Head of caudate nucleus (tissue), 42 donors: Measurements from ENCODE around the gene TJP1.
A peak's percentile ranks its signal among the peaks of the same experiment; 100 is the strongest.
"Not testable (repeated sequence)": the region's sequence is repeated elsewhere in the genome, so short reads cannot be mapped to it uniquely, and the experiment has no call there.

Source experiments
- DNase-seq, 42 donors: peaks; one replicate each; pipeline versions ENCODE4 v3.0.0 to v3.0.0-alpha.2; 2020 to 2021; ENCODE audit warnings: mixed read lengths in 7 of 42
- intact Hi-C: fragments of 100-400 bp; cut with DNase I; formaldehyde crosslinking; loops from one replicate; pipeline ENCODE4 v1.15.0; 2022

TJP1 gene

DNA sequence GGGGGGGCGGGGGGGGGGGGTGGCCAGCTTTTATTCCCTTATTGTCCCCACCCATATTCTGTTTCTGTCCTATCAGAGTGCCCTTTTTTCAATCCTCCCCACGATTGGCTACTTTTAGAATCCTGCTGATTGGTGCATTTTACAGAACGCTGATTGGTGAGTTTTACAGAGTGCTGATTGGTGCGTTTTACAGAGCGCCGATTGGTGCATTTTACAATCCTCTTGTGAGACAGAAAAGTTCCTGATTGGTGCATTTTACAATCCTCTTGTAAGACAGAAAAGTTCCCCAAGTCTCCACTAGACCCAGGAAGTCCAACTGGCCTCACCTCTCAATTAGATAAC, 164.8 kb downstream of the TJP1 start:
- DNase-seq: peak in 1 of 42 donors; percentile 3
- intact Hi-C loops: not testable (repeated sequence)

DNA sequence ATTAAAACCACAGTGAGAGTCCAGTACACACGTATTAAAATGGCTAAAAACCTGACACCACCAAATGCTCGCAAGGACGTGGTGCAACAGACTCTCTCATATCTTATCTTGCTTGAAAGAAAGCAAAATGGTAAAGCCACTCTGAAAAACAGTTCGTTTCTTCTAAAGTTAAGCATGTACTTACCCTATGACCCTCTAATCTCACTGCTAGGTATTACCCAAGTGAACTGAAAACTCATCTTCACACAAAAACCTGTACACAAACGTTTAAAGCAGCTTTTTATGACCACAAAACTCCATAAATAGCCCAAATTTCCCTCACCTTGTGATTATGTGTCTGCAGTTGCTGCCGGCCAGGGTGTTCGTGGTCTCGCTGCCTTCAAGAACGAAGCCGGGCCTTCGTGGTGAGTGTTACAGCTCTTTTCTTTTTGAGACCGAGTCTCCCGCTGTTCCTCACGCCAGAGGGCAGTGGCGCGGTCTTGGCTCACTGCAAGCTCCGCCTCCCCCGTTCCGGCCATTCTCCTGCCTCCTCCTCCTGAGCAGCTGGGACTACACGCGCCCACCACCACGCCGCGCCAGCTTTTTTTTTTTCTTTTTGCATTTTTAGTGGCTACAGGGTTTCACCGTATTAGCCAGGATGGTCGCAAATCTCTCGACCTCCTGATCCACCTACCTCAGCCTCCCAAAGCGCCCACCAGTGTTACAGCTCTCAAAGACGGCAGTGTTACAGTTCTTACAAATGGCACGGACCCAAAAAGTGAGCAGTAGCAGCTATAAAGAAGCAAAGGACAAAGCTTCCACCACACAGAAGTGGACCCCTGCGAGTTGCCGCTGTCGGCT, 165.4 kb downstream of the TJP1 start:
- peak in 2 of 42 donors; percentile 29 to 34 for DNase-seq
- intact Hi-C loops: no loop called here

DNA sequence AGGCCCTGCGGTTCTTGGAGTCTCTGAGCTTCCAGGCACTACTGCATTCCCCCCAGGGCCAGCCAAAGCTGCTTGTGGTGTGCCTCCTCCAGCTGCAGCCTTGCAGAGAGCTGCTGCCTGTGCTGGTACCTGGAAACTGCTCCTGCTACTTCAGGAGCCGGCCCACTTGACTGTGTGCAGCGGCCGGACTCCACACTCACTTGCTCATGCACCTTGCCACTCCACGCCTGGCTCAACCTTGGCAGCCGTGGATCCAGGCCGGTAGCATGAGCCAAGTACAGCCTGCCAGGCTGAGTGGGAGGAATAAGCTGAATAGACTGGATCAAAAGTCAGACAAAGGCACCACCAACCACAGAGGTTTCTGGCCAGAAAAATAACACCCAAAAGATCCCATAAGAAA, 169.7 kb downstream of the TJP1 start:
- DNase-seq: peak in 2 of 42 donors; percentile 7 to 27
- intact Hi-C loops: no loop called here

DNA sequence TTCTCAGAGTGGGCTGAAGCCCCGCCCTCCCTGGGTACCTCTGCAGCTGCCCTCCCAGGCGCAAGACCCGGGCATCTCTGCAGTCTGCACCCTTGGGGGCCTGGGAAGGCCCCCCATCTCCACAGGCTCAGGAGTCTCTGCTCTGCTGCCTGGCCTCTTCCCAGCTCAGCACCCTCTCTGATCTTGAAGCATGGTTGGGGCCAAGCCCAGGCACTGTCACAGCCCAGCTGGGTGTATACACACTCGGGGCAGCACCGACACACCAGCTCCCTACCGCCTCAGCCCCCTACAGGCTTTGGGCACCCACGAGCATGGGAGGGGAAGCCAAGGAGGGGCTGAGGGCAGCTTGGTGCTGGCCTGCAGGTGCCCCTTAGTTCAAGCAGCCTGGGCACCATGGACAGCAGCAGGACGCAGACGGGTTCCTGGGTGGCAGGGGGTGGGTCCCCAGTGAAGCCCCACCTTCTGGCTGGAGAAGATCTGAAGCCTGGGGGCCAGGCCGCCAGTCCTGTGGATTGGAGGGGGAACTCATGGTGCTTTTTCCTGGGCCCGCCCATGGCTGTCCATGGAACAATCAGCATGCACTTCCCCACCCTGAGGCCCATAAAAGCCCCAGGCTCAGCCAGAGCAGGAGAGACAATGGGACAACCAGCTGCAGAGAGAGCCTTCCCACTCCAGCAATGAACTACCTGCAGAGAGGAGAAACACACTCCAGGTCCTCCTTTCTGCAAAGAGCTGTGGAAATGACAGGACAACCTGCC, 170.6 kb downstream of the TJP1 start:
- intact Hi-C loops: no loop called here

More for the DNA sequence above, 170.6 kb downstream of the TJP1 start:
- peak in 2 of 42 donors; percentile 5 to 17 for DNase-seq
